ENCODE measurements around the gene MSANTD3. TPM values are rescaled to one million over a fixed set of nuclear protein-coding genes. Genes with fewer than 3 reads are reported as not detected.

The MSANTD3 gene
- total RNA-seq, 1 experiment from 2014 or later, result 30.2 TPM

DNA sequence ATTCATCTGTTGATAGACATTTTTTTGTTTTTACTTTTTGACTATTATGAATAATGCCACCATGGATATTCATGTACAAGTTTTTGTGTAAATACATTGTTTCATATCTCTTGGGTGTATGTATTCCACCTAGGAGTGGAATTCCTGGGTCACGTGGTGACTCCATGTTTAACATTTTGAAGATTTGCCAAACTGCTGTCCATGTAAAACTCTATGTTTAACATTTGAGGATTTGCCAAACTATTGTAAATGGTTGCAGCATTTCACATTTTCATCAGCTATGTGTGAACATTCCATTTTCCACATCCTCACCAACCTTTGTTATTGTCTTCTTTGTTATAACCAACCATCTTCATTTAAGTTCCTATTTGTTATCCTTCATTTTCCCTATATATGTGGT lies 58.3 kb downstream of the MSANTD3 start:
- DNase-seq (ENCODE audit: low spot score) (no peak), ATAC-seq (no peak)
- TF ChIP-seq, protein P1, sequence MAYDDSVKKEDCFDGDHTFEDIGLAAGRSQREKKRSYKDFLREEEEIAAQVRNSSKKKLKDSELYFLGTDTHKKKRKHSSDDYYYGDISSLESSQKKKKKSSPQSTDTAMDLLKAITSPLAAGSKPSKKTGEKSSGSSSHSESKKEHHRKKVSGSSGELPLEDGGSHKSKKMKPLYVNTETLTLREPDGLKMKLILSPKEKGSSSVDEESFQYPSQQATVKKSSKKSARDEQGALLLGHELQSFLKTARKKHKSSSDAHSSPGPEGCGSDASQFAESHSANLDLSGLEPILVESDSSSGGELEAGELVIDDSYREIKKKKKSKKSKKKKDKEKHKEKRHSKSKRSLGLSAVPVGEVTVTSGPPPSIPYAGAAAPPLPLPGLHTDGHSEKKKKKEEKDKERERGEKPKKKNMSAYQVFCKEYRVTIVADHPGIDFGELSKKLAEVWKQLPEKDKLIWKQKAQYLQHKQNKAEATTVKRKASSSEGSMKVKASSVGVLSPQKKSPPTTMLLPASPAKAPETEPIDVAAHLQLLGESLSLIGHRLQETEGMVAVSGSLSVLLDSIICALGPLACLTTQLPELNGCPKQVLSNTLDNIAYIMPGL (CRISPR knock-in tag; IDR thresholded peaks at IDR 0.05), result no peak
- TF ChIP-seq, protein P2, sequence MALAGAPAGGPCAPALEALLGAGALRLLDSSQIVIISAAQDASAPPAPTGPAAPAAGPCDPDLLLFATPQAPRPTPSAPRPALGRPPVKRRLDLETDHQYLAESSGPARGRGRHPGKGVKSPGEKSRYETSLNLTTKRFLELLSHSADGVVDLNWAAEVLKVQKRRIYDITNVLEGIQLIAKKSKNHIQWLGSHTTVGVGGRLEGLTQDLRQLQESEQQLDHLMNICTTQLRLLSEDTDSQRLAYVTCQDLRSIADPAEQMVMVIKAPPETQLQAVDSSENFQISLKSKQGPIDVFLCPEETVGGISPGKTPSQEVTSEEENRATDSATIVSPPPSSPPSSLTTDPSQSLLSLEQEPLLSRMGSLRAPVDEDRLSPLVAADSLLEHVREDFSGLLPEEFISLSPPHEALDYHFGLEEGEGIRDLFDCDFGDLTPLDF (CRISPR knock-in tag; IDR thresholded peaks at IDR 0.05), result no peak
- TF ChIP-seq ZNF317 (CRISPR knock-in tag; IDR thresholded peaks at IDR 0.05; ENCODE audit: borderline replicate concordance, low read depth) (no peak), ZNF416 (CRISPR knock-in tag; IDR thresholded peaks at IDR 0.05) (no peak), FOXP1 (CRISPR knock-in tag; IDR thresholded peaks at IDR 0.05; ENCODE audit: borderline replicate concordance) (no peak), TCF7 (CRISPR knock-in tag; IDR thresholded peaks at IDR 0.05; ENCODE audit: low read depth) (no peak), ZNF671 (CRISPR knock-in tag; IDR thresholded peaks at IDR 0.05) (no peak), EMX1 (CRISPR knock-in tag; IDR thresholded peaks at IDR 0.05) (no peak), ZNF138 (CRISPR knock-in tag; conservative IDR thresholded peaks at IDR 0.05) (no peak)
- TF ChIP-seq, protein P3, sequence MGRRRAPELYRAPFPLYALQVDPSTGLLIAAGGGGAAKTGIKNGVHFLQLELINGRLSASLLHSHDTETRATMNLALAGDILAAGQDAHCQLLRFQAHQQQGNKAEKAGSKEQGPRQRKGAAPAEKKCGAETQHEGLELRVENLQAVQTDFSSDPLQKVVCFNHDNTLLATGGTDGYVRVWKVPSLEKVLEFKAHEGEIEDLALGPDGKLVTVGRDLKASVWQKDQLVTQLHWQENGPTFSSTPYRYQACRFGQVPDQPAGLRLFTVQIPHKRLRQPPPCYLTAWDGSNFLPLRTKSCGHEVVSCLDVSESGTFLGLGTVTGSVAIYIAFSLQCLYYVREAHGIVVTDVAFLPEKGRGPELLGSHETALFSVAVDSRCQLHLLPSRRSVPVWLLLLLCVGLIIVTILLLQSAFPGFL (CRISPR knock-in tag; IDR thresholded peaks at IDR 0.05; ENCODE audit: borderline replicate concordance), result no peak
- TF ChIP-seq, protein P4, sequence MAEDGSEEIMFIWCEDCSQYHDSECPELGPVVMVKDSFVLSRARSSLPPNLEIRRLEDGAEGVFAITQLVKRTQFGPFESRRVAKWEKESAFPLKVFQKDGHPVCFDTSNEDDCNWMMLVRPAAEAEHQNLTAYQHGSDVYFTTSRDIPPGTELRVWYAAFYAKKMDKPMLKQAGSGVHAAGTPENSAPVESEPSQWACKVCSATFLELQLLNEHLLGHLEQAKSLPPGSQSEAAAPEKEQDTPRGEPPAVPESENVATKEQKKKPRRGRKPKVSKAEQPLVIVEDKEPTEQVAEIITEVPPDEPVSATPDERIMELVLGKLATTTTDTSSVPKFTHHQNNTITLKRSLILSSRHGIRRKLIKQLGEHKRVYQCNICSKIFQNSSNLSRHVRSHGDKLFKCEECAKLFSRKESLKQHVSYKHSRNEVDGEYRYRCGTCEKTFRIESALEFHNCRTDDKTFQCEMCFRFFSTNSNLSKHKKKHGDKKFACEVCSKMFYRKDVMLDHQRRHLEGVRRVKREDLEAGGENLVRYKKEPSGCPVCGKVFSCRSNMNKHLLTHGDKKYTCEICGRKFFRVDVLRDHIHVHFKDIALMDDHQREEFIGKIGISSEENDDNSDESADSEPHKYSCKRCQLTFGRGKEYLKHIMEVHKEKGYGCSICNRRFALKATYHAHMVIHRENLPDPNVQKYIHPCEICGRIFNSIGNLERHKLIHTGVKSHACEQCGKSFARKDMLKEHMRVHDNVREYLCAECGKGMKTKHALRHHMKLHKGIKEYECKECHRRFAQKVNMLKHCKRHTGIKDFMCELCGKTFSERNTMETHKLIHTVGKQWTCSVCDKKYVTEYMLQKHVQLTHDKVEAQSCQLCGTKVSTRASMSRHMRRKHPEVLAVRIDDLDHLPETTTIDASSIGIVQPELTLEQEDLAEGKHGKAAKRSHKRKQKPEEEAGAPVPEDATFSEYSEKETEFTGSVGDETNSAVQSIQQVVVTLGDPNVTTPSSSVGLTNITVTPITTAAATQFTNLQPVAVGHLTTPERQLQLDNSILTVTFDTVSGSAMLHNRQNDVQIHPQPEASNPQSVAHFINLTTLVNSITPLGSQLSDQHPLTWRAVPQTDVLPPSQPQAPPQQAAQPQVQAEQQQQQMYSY (CRISPR knock-in tag; IDR thresholded peaks at IDR 0.05), result no peak
- TF ChIP-seq, protein P5, sequence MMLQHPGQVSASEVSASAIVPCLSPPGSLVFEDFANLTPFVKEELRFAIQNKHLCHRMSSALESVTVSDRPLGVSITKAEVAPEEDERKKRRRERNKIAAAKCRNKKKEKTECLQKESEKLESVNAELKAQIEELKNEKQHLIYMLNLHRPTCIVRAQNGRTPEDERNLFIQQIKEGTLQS (CRISPR knock-in tag; conservative IDR thresholded peaks at IDR 0.05), result no peak
- TF ChIP-seq, protein P6, sequence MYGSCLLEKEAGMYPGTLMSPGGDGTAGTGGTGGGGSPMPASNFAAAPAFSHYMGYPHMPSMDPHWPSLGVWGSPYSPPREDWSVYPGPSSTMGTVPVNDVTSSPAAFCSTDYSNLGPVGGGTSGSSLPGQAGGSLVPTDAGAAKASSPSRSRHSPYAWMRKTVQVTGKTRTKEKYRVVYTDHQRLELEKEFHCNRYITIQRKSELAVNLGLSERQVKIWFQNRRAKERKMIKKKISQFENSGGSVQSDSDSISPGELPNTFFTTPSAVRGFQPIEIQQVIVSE (CRISPR knock-in tag; IDR thresholded peaks at IDR 0.05; ENCODE audit: borderline replicate concordance), result no peak
- Mint-ChIP-seq H3K4me3 (no peak overlapping the region), H3K27ac (no peak overlapping the region), H3K9me3 (no peaks in the 10 kb centered on the region), H3K4me1 (peaks cover 30% of the 10 kb centered on the region), H3K36me3 (0 out of 2 replicates have a peak, but pooled peaks cover 3% of the 10 kb centered on the region), H3K27me3 (ENCODE audit: low read depth) (no peaks in the 10 kb centered on the region)
- POLR2A ChIA-PET, result no interaction called here
- CTCF ChIA-PET, result interaction anchor here (0.7 to 1.3 kb wide), 3 partner anchors 12 to 23 kb away, joined by 3 to 4 read pairs (median 3); partner anchors contain the start of gene TMEFF1

DNA sequence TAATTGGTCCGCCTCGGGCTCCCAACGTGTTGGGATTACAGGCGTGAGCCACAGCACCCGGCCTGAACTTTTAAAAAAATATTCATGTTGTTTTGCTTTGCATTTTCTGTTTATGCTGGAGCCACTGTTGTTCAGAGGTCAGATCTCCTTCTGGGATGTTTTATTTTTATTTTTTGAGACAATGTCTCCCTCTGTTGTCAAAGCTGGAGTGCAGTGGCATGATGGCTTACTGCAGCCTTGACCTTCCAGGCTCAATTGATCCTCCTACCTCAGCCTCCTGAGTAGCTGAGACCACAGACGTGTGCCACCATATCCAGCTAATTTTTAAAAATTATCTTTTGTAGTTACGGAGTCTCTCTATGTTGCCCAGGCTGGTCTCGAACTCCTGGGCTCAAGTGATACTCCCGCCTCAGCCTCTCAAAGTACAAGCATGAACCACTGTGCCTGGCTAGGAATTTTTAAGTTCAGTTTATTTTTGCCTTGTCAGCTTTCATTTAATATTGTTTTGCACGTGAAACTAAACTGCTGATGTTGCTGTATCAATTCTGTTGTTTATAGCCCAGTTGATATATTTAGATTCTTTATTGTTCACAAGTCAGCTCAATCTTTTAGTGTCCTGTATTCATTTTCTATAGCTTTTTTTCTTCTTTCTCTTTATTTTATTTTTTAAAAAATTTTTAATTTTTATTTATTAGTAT lies 59.7 kb downstream of the MSANTD3 start:
- H3K27me3 Mint-ChIP-seq (ENCODE audit: low read depth), result no peaks in the 10 kb centered on the region
- POLR2A ChIA-PET, result interaction anchor here (1.1 kb wide), 1 partner anchor 10 kb away, joined by 4 read pairs; no protein-coding TSS in a partner anchor
- no peak overlapping the region for H3K4me3 Mint-ChIP-seq
- peaks cover 31% of the 10 kb centered on the region for H3K4me1 Mint-ChIP-seq
- CTCF ChIA-PET, result interaction anchor here (1.3 kb wide), 2 partner anchors 10 to 25 kb away, joined by 3 to 4 read pairs; no protein-coding TSS in a partner anchor
- DNase-seq (ENCODE audit: low spot score), result no peak
- ATAC-seq, result no peak
- no peaks in the 10 kb centered on the region for H3K9me3 Mint-ChIP-seq
- H3K27ac Mint-ChIP-seq, result no peak overlapping the region
- H3K36me3 Mint-ChIP-seq, result 0 out of 2 replicates have a peak, but pooled peaks cover 3% of the 10 kb centered on the region
- TF ChIP-seq, protein P7, sequence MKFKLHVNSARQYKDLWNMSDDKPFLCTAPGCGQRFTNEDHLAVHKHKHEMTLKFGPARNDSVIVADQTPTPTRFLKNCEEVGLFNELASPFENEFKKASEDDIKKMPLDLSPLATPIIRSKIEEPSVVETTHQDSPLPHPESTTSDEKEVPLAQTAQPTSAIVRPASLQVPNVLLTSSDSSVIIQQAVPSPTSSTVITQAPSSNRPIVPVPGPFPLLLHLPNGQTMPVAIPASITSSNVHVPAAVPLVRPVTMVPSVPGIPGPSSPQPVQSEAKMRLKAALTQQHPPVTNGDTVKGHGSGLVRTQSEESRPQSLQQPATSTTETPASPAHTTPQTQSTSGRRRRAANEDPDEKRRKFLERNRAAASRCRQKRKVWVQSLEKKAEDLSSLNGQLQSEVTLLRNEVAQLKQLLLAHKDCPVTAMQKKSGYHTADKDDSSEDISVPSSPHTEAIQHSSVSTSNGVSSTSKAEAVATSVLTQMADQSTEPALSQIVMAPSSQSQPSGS (CRISPR knock-in tag; IDR thresholded peaks at IDR 0.05; ENCODE audit: borderline replicate concordance, low read depth), result no peak
- TF ChIP-seq, protein P8, sequence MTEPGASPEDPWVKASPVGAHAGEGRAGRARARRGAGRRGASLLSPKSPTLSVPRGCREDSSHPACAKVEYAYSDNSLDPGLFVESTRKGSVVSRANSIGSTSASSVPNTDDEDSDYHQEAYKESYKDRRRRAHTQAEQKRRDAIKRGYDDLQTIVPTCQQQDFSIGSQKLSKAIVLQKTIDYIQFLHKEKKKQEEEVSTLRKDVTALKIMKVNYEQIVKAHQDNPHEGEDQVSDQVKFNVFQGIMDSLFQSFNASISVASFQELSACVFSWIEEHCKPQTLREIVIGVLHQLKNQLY (CRISPR knock-in tag; IDR thresholded peaks at IDR 0.05), result no peak
- TF ChIP-seq, protein P9, sequence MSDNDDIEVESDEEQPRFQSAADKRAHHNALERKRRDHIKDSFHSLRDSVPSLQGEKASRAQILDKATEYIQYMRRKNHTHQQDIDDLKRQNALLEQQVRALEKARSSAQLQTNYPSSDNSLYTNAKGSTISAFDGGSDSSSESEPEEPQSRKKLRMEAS (CRISPR knock-in tag; IDR thresholded peaks at IDR 0.05), result no peak
- no peak for TF ChIP-seq JUN (CRISPR knock-in tag; IDR thresholded peaks at IDR 0.05)
